Measurements from ENCODE around the gene PLXND1.

DNA sequence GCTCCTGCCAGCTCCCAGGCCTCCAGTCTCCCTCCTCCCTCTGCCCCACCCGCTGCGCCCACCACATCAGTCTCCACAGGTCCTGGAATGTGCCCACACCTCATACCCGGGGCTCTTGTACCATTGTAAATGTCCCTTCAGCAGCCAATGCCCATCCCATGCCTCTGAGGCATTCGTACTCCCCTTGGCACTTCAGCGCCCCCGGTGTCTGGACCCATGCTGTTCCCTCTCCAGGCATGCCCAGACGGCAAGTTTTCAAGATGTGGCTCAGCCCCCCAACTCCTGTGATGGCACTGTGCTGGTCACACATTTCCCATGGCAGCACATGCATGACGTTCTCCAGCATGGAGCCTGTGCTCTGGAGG, 13.3 kb downstream of the PLXND1 start:
- TF ChIP-seq, protein P1, sequence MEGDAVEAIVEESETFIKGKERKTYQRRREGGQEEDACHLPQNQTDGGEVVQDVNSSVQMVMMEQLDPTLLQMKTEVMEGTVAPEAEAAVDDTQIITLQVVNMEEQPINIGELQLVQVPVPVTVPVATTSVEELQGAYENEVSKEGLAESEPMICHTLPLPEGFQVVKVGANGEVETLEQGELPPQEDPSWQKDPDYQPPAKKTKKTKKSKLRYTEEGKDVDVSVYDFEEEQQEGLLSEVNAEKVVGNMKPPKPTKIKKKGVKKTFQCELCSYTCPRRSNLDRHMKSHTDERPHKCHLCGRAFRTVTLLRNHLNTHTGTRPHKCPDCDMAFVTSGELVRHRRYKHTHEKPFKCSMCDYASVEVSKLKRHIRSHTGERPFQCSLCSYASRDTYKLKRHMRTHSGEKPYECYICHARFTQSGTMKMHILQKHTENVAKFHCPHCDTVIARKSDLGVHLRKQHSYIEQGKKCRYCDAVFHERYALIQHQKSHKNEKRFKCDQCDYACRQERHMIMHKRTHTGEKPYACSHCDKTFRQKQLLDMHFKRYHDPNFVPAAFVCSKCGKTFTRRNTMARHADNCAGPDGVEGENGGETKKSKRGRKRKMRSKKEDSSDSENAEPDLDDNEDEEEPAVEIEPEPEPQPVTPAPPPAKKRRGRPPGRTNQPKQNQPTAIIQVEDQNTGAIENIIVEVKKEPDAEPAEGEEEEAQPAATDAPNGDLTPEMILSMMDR (conservative IDR thresholded peaks at IDR 0.05 in 1 of 2, IDR thresholded peaks at IDR 0.05 in 1 of 2; ENCODE audit: low read depth in 1 of 2, low read length in 2 of 2), result peak in 1 of 2 donors; percentile 5
- TF ChIP-seq EZH2 (IDR thresholded peaks at IDR 0.05; ENCODE audit: low read length, missing control alignments), result no peak

Data from fibroblast of lung (primary cell).